IPS-15b (cell line): ENCODE results near the gene RPH3AL.

ENCODE experiments used
- H3K27me3 ChIP-seq: one replicate; pipeline ENCODE4 v1.6.1; 2013; ENCODE audit warnings: low read length; ENCODE audit not compliant: control insufficient read depth, insufficient read depth
- H3K36me3 ChIP-seq: one replicate; pipeline ENCODE4 v1.6.1; 2013; ENCODE audit warnings: low read length; ENCODE audit not compliant: control insufficient read depth, insufficient read depth
- H3K4me1 ChIP-seq: one replicate; pipeline ENCODE4 v1.6.1; 2013; ENCODE audit warnings: mild to moderate bottlenecking, low read length; ENCODE audit not compliant: control insufficient read depth, insufficient read depth
- H3K4me3 ChIP-seq: one replicate; pipeline ENCODE4 v1.5.1; 2013; ENCODE audit warnings: low read depth, low read length
- H3K9ac ChIP-seq: one replicate; pipeline ENCODE4 v1.6.1; 2013; ENCODE audit warnings: low read depth, mild to moderate bottlenecking, low read length
- H3K9me3 ChIP-seq: one replicate; pipeline ENCODE4 v1.6.1; 2013; ENCODE audit warnings: mild to moderate bottlenecking, low read length; ENCODE audit not compliant: control insufficient read depth, insufficient read depth

Gene RPH3AL

GRCh38 chr17:296379-296778 is 56.2 kb downstream of the RPH3AL start:
- H3K4me1 ChIP-seq: no peaks in the 10 kb centered on the region
- no peaks in the 10 kb centered on the region for H3K27me3 ChIP-seq
- no peak overlapping the region for H3K4me3 ChIP-seq
- no peaks in the 10 kb centered on the region for H3K36me3 ChIP-seq
- no peak overlapping the region for H3K9ac ChIP-seq
- H3K9me3 ChIP-seq: no peaks in the 10 kb centered on the region

GRCh38 chr17:292531-293382 is 59.9 kb downstream of the RPH3AL start:
- Histone ChIP-seq H3K27me3 (no peaks in the 10 kb centered on the region), H3K9me3 (no peaks in the 10 kb centered on the region), H3K36me3 (no peaks in the 10 kb centered on the region), H3K4me1 (no peaks in the 10 kb centered on the region), H3K9ac (no peak overlapping the region), H3K4me3 (no peak overlapping the region)

- no peak overlapping the region for H3K4me3 ChIP-seq
- no peak overlapping the region for H3K9ac ChIP-seq
- no peaks in the 10 kb centered on the region for H3K27me3 ChIP-seq
These were observed 60.6 kb downstream of the RPH3AL start for GRCh38 chr17:292016-292415.

GRCh38 chr17:291587-291986 is 61.0 kb downstream of the RPH3AL start:
- no peaks in the 10 kb centered on the region for H3K4me1 ChIP-seq
- H3K9ac ChIP-seq: no peak overlapping the region
- H3K27me3 ChIP-seq: no peaks in the 10 kb centered on the region
- H3K4me3 ChIP-seq: no peak overlapping the region
- no peaks in the 10 kb centered on the region for H3K36me3 ChIP-seq
- H3K9me3 ChIP-seq: no peaks in the 10 kb centered on the region

More at GRCh38 chr17:292016-292415, 60.6 kb downstream of the RPH3AL start:
- H3K4me1 ChIP-seq: no peaks in the 10 kb centered on the region
- no peaks in the 10 kb centered on the region for H3K36me3 ChIP-seq
- no peaks in the 10 kb centered on the region for H3K9me3 ChIP-seq

GRCh38 chr17:290626-291025 is 62.0 kb downstream of the RPH3AL start:
- Histone ChIP-seq H3K4me3 (no peak overlapping the region), H3K9ac (no peak overlapping the region), H3K36me3 (no peaks in the 10 kb centered on the region), H3K27me3 (no peaks in the 10 kb centered on the region), H3K9me3 (no peaks in the 10 kb centered on the region), H3K4me1 (no peaks in the 10 kb centered on the region)

GRCh38 chr17:290121-290521 is 62.5 kb downstream of the RPH3AL start:
- Histone ChIP-seq H3K27me3 (no peaks in the 10 kb centered on the region), H3K9ac (no peak overlapping the region), H3K4me1 (no peaks in the 10 kb centered on the region), H3K36me3 (no peaks in the 10 kb centered on the region), H3K4me3 (no peak overlapping the region), H3K9me3 (no peaks in the 10 kb centered on the region)

- no peak overlapping the region for H3K4me3 ChIP-seq
- no peaks in the 10 kb centered on the region for H3K27me3 ChIP-seq
- H3K4me1 ChIP-seq: no peaks in the 10 kb centered on the region
- no peaks in the 10 kb centered on the region for H3K36me3 ChIP-seq
- no peak overlapping the region for H3K9ac ChIP-seq
- H3K9me3 ChIP-seq: no peaks in the 10 kb centered on the region
These were observed 63.2 kb downstream of the RPH3AL start for GRCh38 chr17:289409-289808.

GRCh38 chr17:288802-289356 is 63.7 kb downstream of the RPH3AL start:
- Histone ChIP-seq H3K9ac (no peak overlapping the region), H3K27me3 (no peaks in the 10 kb centered on the region), H3K4me1 (no peaks in the 10 kb centered on the region), H3K9me3 (no peaks in the 10 kb centered on the region), H3K36me3 (no peaks in the 10 kb centered on the region), H3K4me3 (no peak overlapping the region)

- Histone ChIP-seq H3K4me3 (no peak overlapping the region), H3K4me1 (no peaks in the 10 kb centered on the region), H3K27me3 (no peaks in the 10 kb centered on the region), H3K36me3 (no peaks in the 10 kb centered on the region), H3K9ac (no peak overlapping the region), H3K9me3 (no peaks in the 10 kb centered on the region)
These were observed 66.0 kb downstream of the RPH3AL start for GRCh38 chr17:286571-286970.

- no peak overlapping the region for H3K4me3 ChIP-seq
- H3K27me3 ChIP-seq: no peaks in the 10 kb centered on the region
- H3K9me3 ChIP-seq: no peaks in the 10 kb centered on the region
- H3K9ac ChIP-seq: no peak overlapping the region
- no peaks in the 10 kb centered on the region for H3K4me1 ChIP-seq
- no peaks in the 10 kb centered on the region for H3K36me3 ChIP-seq
These were observed 66.7 kb downstream of the RPH3AL start for GRCh38 chr17:285751-286422.

GRCh38 chr17:284676-285355 is 67.8 kb downstream of the RPH3AL start:
- no peak overlapping the region for H3K9ac ChIP-seq
- H3K4me1 ChIP-seq: no peaks in the 10 kb centered on the region
- no peaks in the 10 kb centered on the region for H3K27me3 ChIP-seq
- no peaks in the 10 kb centered on the region for H3K36me3 ChIP-seq
- no peaks in the 10 kb centered on the region for H3K9me3 ChIP-seq
- no peak overlapping the region for H3K4me3 ChIP-seq
